Sigmoid colon (tissue), 7 donors: ENCODE data around the gene BYSL. TPM values are rescaled to one million over a fixed set of nuclear protein-coding genes. Genes with fewer than 3 reads are reported as not detected.

ENCODE experiments used
- DNase-seq: peaks from one replicate; pipeline ENCODE4 v3.0.0-alpha.2; 2019
- H3K27ac ChIP-seq, 4 donors: fragments of 200-600 bp; sonication (generic); one replicate each; pipeline ENCODE4 v1.5.1; 2016 to 2019; ENCODE audit warnings: mild to moderate bottlenecking in 1 of 4
- H3K27me3 ChIP-seq, 3 donors: fragments of 200-600 bp; sonication (generic); one replicate each; pipeline ENCODE4 v1.5.1; 2019; ENCODE audit warnings: mild to moderate bottlenecking in 1 of 3
- H3K36me3 ChIP-seq, 4 donors: fragments of 200-600 bp; sonication (generic); one replicate each; pipeline ENCODE4 v1.5.1; 2016 to 2019
- H3K4me1 ChIP-seq, 4 donors: fragments of 200-600 bp; sonication (generic); one replicate each; pipeline ENCODE4 v1.5.1; 2017 to 2019
- H3K4me3 ChIP-seq, 4 donors: fragments of 200-600 bp; sonication (generic); one replicate each; pipeline ENCODE4 v1.5.1; 2017 to 2019; ENCODE audit warnings: mild to moderate bottlenecking in 2 of 4, moderate library complexity in 1 of 4
- H3K9me3 ChIP-seq, 4 donors: fragments of 200-600 bp in 3 of 4; sonication (generic) in 3 of 4; one replicate each; pipeline versions ENCODE4 v1.5.1 to v1.6.1; 2013 to 2019
- CTCF ChIP-seq, 4 experiments: fragments of 450-650 bp in 3 of 4; fragments of 200-600 bp in 1 of 4; IDR thresholded peaks; one replicate each; pipeline ENCODE4 v1.5.1; 2016 to 2019; ENCODE audit warnings: antibody characterized with exemption in 4 of 4, mild to moderate bottlenecking in 3 of 4, moderate library complexity in 2 of 4
- EP300 ChIP-seq, 4 donors: sonication (generic); formaldehyde crosslinking; IDR thresholded peaks; one replicate each; pipeline ENCODE4 v1.6.1; 2017; ENCODE audit warnings: antibody characterized with exemption in 4 of 4
- POLR2A ChIP-seq, 2 donors: fragments of 450-650 bp; IDR thresholded peaks; one replicate each; pipeline ENCODE4 v1.6.1; 2016; ENCODE audit warnings: antibody characterized with exemption in 2 of 2, mild to moderate bottlenecking in 2 of 2, moderate library complexity in 2 of 2
- POLR2AphosphoS5 ChIP-seq, 4 donors: sonication (generic); formaldehyde crosslinking; IDR thresholded peaks; one replicate each; pipeline ENCODE4 v1.6.1; 2017; ENCODE audit warnings: antibody characterized with exemption in 4 of 4
- WGBS, 2 donors: extraction: QIAGEN DNeasy Blood & Tissue Kit; methylation state at CpG; one replicate each; pipeline ENCODE4 v1.1.7; 2013; 5-methylcytosine and 5-hydroxymethylcytosine counted together
- intact Hi-C: fragments of 100-400 bp; cut with DNase I; formaldehyde crosslinking; loops from one replicate; pipeline ENCODE4 v1.15.1; 2023
- polyA plus RNA-seq, 3 donors: library from polyadenylated mRNA; stranded (reverse); fragments of 200-250 nt; gene quantifications; one replicate each; pipeline ENCODE4 v1.2.3, GENCODE V29; 2013
- total RNA-seq, 4 donors: library from RNA; depleted of rRNA; stranded (reverse); fragments of >200 nt; gene quantifications; one replicate each; pipeline ENCODE4 v1.1.0, GENCODE V29; 2016
- donor health status: healthy with polysubstance abuse.
- donor health status: Bipolar disorder and iron deficiency.
- donor health status: healthy.

Gene BYSL
- total and polyA plus RNA-seq, 7 donors: 2.9 to 14.0 (median 5.0) TPM

- Histone ChIP-seq H3K4me1 (peaks cover 0 to 20% (median 12%) of the 10 kb centered on the region in 4 donors), H3K27ac (peak within 1 kb of the TSS; percentile 81 to 89 (median 84)), H3K4me3 (peak within 1 kb of the TSS; percentile 58 to 79 (median 75)), H3K36me3 (no peaks in the 10 kb centered on the region), H3K9me3 (no peaks in the 10 kb centered on the region), H3K27me3 (no peaks in the 10 kb centered on the region)
- 1% methylated on average over 55 of the region's 55 CpGs for WGBS, 2 donors
- DNase-seq: peak; percentile 94
- intact Hi-C loops: loop anchor here (2.0 to 10.0 kb wide), 4 partner anchors 45 to 319 kb away; partner anchors contain the start of genes CCND3, MRPS10, PRICKLE4 and TOMM6
- TF ChIP-seq POLR2AphosphoS5 (IDR thresholded peaks at IDR 0.05): peak in 3 of 4 donors; percentile 43 to 52 (median 49)
- TF ChIP-seq POLR2A (IDR thresholded peaks at IDR 0.05): no peak
Measured at GRCh38 chr6:41895300-41896233, 25.7 kb upstream of the BYSL start, which contains the start of gene USP49. Gene USP49 (minus strand): TSS chr6:41895375. CDS start chr6:41806983, 88,392 bp downstream.

GRCh38 chr6:41896281-41896680, 25.0 kb upstream of the BYSL start:
- Histone ChIP-seq H3K4me1 (peaks cover 0 to 20% (median 12%) of the 10 kb centered on the region in 4 donors), H3K9me3 (no peaks in the 10 kb centered on the region), H3K27me3 (no peaks in the 10 kb centered on the region), H3K27ac (peak overlapping the region in 3 of 4 donors; percentile 81 to 89 (median 85)), H3K4me3 (peak overlapping the region in 3 of 4 donors; percentile 58 to 79 (median 77)), H3K36me3 (peaks cover 0 to 3% (median 0%) of the 10 kb centered on the region in 4 donors)
- intact Hi-C loops: loop anchor here (10.0 kb wide), 2 partner anchors 111 to 319 kb away; partner anchors contain the start of genes MRPS10, PRICKLE4 and TOMM6
- TF ChIP-seq EP300 (IDR thresholded peaks at IDR 0.05) (no peak), POLR2AphosphoS5 (IDR thresholded peaks at IDR 0.05) (no peak), CTCF (IDR thresholded peaks at IDR 0.05) (no peak), POLR2A (IDR thresholded peaks at IDR 0.05) (no peak)
- 57 to 72% methylated on average over 3 of the region's 3 CpGs for WGBS, 2 donors
- no peak for DNase-seq

GRCh38 chr6:41900861-41901260, 20.4 kb upstream of the BYSL start:
- peaks cover 0 to 34% (median 6%) of the 10 kb centered on the region in 4 donors for H3K36me3 ChIP-seq
- intact Hi-C loops: no loop called here

GRCh38 chr6:41901882-41902519, 19.3 kb upstream of the BYSL start:
- no peak for DNase-seq
- intact Hi-C loops: no loop called here
- Histone ChIP-seq H3K27me3 (no peaks in the 10 kb centered on the region), H3K9me3 (no peaks in the 10 kb centered on the region), H3K4me1 (no peaks in the 10 kb centered on the region), H3K27ac (no peak overlapping the region), H3K4me3 (no peak overlapping the region), H3K36me3 (peaks cover 0 to 45% (median 15%) of the 10 kb centered on the region in 4 donors)
- TF ChIP-seq POLR2A (IDR thresholded peaks at IDR 0.05) (no peak), EP300 (IDR thresholded peaks at IDR 0.05) (no peak), POLR2AphosphoS5 (IDR thresholded peaks at IDR 0.05) (no peak), CTCF (IDR thresholded peaks at IDR 0.05) (no peak)
- 93 to 97% methylated on average over 1 of the region's 1 CpG for WGBS, 2 donors

More at GRCh38 chr6:41900861-41901260, 20.4 kb upstream of the BYSL start:
- Histone ChIP-seq H3K27ac (no peak overlapping the region), H3K4me3 (no peak overlapping the region), H3K27me3 (no peaks in the 10 kb centered on the region), H3K4me1 (peaks cover 0 to 8% (median 5%) of the 10 kb centered on the region in 4 donors), H3K9me3 (no peaks in the 10 kb centered on the region)
- 87 to 88% methylated on average over 1 of the region's 1 CpG for WGBS, 2 donors
- TF ChIP-seq CTCF (IDR thresholded peaks at IDR 0.05) (no peak), POLR2AphosphoS5 (IDR thresholded peaks at IDR 0.05) (no peak), EP300 (IDR thresholded peaks at IDR 0.05) (no peak), POLR2A (IDR thresholded peaks at IDR 0.05) (no peak)
- DNase-seq: no peak
